Cortex of kidney (tissue), 1 donor: Measurements from ENCODE around the gene FAM120B.

Experiments used
- DNase-seq: peaks from one replicate; lab custom pipeline; 2025; lab: John Stamatoyannopoulos, UW

The FAM120B gene

GRCh38 chr6:170444056-170444591 lies 137.6 kb downstream of the FAM120B start:
- DNase-seq: no peak

DNA sequence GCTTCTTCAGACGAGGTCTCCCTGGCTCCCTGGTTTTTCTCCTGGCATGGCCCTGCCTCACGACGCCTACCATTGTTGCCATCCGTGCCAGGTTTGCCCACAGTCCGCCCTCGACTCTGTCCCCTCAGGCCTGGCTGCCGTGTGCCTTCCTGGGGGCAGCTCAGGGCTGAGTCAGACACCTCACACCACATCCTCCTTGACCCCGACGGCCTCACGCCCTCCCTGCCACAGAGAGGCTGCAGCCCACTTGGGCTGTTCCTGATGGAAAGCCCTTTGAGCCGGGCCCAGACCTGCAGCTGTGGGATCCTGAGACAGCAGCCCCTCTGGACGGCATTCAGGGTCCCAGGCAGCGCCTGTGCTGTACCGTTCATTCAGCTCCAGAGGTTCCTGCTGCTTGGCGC lies 138.3 kb downstream of the FAM120B start:
- no peak for DNase-seq

DNA sequence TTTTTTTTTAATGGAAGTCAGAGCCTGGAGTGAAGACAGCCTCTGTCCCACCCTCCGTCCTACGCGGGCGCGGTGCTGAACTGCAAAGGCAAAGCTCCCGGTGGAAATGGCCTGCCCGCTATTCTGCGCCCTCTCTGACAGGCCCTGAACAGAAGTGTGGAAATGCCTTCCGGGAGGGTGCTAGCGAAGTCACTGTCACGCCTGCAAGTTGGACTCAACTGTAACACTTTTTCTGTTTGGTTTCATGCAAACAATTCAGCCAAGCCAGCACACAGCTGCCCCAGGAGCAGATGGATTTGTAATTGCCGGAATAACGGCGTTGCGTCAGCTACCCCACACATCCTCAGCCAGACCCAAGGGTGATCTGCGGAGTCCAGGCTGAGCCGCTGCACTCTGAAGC lies 138.9 kb downstream of the FAM120B start:
- DNase-seq: no peak

DNA sequence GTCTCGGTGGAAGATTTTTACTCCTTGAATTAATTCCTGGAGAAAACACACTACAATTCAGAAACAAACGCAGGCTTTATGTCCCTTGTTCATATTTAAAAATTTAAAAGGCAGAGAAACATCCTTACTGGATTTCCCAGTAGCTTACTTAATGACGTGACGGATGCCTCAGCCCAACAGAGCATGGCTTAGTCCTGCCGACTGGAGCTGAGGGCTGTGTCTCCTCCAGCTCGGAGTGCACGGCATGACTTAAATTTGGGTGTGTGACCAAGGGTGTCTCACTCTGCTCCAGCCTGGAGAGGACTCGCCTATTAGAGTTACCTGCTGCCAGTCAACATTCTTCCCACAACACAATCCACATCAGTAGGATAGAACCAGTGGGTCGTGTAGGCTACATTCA lies 139.4 kb downstream of the FAM120B start:
- DNase-seq: no peak

DNA sequence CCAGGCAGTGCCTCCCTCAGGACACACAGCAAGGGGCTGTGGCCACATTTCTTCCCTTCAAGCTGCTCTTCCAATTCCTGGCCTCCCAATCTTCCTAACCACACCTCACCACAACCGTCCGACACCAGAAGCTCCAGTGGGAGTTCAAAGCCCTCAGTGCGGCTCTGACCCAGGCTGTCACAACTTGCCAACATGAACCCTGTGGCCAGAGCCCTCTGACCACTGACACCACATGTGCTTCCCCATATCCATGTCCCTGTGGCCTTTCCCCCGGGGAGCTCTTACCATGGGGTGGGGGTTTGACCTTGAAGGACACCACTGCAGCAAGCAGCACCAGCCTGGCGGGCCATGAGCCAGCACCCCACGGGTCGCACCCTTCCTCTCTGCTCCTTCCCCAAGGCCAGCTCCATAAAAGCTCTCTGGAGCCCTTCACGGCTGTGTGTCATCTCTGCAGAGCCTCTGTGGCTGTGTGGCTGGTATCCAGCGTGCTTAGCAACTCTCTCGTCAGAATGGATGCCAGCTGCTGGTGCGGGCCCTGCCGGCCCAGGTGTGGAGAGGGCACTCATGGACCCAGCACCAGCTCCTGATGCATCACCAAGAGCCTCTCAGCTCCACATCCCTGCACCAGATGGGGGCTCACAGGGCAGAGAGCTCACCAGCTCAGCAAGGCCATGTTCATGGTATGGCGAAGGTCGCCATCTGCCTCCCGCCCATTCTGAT lies 140.4 kb downstream of the FAM120B start:
- no peak for DNase-seq

GRCh38 chr6:170447561-170447930 lies 141.0 kb downstream of the FAM120B start:
- no peak for DNase-seq

DNA sequence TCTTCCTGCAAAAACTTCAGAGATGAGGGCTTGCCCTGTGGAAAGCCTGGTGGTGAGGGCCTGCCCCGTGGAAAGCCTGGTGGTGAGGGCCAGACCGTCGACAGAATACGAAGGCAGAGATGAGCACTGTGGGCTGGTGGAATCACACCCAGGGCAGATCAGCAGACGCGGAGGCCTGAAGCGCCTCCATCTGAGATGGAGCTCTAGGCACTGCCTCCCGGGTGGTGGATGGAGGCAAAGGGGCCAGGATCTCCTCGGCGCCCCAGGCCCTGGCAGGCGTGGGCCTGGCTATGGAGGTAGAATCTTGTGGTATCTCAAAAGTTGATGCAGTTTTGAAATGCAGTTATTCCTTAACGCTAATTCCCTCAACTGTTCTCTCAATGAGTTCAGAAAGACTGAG lies 141.8 kb downstream of the FAM120B start:
- DNase-seq: no peak

DNA sequence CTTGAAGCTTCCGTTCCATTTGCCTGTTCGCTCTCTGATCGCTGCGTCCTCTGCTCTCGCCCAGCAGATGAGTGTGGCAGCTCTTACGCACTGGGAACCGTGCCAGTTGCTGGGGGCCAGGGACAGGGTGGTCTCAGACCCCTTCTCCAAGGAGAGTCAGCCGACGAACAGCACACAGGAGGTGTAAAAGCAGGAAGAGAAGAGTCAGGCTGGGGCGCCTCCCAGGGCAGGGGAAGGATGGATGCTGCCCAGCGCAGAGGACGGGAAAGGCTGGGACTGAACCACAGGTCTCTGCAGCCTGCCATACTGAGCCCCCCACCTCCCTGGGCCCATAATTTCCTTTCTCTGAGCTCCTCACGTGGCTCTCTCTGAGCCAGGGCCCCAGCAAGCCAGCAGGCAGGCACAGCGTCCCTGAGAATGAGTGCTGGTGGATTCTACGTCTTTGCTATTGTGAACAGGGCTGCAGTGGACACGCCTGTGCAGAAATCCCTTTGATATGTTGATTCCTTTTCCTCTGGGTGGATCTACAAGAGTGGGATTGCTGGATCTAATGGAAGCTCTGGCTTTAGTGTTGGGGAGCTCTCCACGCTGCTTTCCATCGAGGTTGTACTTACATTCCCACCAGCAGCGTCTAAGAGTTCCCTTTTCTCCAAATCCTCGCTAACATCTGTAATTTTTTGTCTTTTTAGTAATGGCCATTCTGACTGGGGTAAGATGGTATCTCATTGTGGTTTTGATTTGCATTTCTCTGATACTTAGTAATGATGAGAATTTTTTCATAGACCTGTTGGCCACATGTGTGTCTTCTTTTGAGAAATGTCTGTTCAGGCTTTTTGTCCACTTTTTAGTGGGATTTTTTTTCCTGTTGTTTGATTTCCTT lies 142.4 kb downstream of the FAM120B start:
- DNase-seq: no peak

- no peak for DNase-seq
These were observed 143.5 kb downstream of the FAM120B start for GRCh38 chr6:170449835-170450753.

DNA sequence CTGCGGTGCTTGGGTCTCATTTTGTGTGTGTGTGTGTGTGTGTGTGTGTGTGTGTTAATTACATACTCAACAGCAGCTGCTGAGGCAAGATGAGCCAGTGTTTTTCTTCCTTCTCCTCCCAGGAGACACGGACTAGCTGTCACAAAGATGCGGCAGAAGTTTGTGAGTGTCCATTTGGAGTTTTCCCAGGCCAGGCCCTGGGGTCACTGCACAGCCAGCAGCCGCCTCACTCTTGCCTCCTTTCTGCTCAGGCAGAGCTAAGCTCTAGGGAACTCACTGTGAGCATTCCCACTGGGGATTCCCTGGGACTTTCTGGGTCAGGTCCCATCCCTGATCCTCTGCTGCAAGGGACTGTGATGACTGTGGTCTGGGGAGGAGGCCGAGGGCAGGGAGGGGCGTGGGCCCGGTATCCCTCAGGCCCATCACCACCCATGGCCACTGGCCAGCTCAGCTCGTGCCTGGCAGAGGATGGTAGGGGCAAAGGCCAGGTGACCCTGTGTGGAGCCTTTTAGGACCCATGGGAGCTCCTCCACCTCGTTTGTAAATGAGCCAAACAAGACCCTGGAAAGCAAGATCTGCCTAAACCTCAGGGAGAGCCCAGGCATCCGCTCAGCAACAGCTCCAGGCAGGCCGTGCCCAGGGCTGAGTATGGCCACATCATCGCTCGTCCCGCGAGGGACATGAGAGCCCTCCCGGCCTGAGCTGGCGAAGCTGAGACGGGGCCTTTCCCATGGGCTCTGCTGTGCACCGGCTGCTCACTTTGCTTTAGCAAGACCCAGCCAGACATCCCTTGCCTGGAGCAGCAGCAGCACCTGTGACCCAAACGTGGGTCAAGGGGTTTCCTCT lies 144.6 kb downstream of the FAM120B start:
- no peak for DNase-seq

GRCh38 chr6:170451762-170452651 lies 145.4 kb downstream of the FAM120B start:
- DNase-seq: no peak

GRCh38 chr6:170452767-170453545 lies 146.4 kb downstream of the FAM120B start:
- no peak for DNase-seq

GRCh38 chr6:170453586-170454511 lies 147.3 kb downstream of the FAM120B start:
- DNase-seq: no peak

DNA sequence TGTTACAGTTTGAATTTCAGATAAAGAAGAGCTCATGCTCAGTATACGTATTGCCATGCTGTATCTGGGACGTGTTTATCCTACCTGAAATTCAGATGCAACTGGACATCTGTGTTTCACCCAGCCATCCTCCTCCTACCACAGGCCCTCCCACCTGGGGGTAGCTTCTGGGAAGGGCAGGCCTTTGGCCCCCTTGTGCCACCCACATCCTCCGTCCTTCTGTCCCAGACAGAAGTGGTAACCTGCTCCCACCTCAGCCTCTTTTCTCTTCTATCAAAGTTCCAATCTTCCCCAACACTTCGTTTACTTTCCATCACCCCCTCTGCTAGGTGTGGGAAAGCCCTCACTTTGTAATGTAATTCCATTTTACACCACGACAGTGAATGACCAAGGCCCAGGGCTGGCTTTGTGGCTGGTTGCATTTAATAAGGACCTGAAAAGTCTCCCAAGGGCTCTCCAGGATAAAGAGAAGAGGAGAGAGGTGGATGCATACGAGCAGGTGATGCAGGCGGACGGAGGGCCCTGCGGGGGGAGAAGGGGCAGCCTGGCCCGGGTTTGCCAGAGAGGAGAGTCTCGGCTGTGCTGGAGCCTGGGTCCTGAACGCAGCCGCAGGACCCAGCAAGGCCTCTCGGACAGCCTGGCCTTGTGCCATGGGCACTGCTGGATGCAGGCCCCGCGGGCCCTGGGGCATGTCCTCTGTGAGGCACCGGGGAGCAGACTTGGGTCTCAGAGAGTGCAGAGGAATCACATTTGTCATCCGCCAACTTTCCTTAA lies 148.1 kb downstream of the FAM120B start:
- no peak for DNase-seq

GRCh38 chr6:170455335-170455979 lies 148.9 kb downstream of the FAM120B start:
- DNase-seq: no peak

DNA sequence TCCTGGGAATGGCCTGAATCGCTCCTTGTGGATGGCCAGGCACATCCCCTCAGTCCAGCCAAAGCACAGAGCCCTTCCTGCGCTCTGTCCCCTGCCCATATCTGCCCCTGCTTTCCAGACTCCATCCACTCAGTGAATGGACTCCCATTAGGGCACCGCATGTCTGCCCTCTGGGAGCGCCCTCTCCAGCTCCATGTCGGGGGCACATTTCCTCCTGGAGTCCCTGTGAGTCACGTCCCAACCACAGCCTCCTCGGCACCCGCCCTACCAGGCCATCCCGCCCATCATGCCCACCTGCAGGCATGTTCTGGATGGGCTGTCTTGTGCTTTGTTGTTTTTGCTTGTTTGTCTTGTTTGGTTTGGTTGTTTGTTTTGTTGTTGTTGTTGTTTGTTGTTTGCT lies 149.8 kb downstream of the FAM120B start:
- DNase-seq: no peak
